Measurements from ENCODE around the gene RP9.

RP9 gene

GRCh38 chr7:33129806-33130153, 20.6 kb upstream of the RP9 start:
- Histone ChIP-seq H3K9ac (ENCODE audit: low read length) (peak overlapping the region; percentile 85), H3K4me1 (ENCODE audit: control insufficient read depth, insufficient read depth, low read length) (peaks cover 9% of the 10 kb centered on the region), H3K4me3 (ENCODE audit: low read length) (peak overlapping the region; percentile 93), H3K36me3 (ENCODE audit: control insufficient read depth, insufficient read depth, low read length, severe bottlenecking) (no peaks in the 10 kb centered on the region), H3K9me3 (ENCODE audit: control insufficient read depth, low read length) (peaks cover 5% of the 10 kb centered on the region), H3K27me3 (replicated peaks; ENCODE audit: control insufficient read depth, insufficient read depth, low read length) (no peaks in the 10 kb centered on the region)
- DNase-seq (ENCODE audit: low read depth) = no peak

DNA sequence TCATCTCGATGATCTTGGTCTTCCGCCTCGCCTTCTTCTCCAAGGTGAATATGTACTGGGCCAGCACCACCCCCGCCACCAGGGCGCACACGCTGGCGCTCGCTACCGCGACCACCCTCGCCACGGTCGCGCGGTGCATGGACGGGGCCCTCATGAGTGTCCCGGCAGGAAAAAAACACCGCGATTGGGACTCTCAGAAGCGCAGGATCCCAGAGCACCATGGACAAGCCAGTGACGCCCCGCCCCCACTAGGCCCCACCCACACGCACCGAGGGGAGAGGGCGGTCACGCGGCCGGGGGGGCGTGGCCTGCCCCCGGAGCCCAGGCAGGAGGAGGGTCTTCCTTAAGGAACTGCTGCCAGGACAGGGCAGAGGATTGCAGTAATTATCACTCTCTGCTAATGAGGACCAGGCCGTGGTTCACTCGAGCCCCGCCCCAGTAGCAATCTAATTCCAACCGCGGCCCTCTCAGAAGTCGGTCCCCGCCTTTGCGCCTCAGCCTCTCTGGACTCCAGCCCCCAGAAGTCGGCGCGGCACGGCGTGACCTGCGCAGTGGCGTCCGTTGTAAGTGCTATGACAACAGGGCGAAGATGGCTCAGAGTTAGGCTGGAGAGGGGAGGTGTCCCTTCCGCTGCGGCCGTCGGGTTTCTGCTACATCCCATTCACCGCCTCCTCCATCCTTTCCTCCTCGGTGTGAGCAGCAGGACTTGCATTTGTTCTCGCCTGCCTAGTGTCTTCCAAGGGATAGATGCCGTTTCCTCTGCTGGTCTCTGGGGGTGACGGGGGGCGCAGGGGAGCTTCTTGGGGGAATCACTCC, 20.0 kb upstream of the RP9 start, which contains the start of gene BBS9:
Gene BBS9 (plus strand): TSS at position 575 of the 816 bp plus-strand sequence. CDS start 16,689 bp downstream, outside the sequence.
- DNase-seq (ENCODE audit: low read depth) = peak; percentile 97
- Histone ChIP-seq H3K9ac (ENCODE audit: low read length) (peak within 1 kb of the TSS; percentile 85), H3K4me1 (ENCODE audit: control insufficient read depth, insufficient read depth, low read length) (peaks cover 9% of the 10 kb centered on the region), H3K36me3 (ENCODE audit: control insufficient read depth, insufficient read depth, low read length, severe bottlenecking) (no peaks in the 10 kb centered on the region), H3K4me3 (ENCODE audit: low read length) (peak within 1 kb of the TSS; percentile 93), H3K27me3 (replicated peaks; ENCODE audit: control insufficient read depth, insufficient read depth, low read length) (no peaks in the 10 kb centered on the region), H3K9me3 (ENCODE audit: control insufficient read depth, low read length) (peaks cover 5% of the 10 kb centered on the region)

DNA sequence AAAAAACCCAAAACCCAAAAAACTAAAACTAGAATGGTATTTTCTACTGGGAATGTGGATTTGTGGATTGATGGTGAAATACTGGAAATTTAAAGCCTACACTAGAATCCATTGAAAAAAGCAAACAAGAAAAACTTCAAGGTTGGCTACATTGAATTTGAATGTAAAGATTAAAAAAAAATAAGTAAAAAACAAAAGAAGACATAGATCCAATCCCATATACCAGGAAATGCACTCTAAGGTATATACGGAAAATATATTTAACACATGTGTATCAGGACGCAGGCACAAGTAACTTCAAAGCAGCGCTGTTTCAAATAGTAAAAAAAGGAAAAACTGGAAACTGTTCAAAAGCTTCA, 19.4 kb upstream of the RP9 start:
- H3K9ac ChIP-seq (ENCODE audit: low read length) = peak overlapping the region; percentile 85
- H3K4me3 ChIP-seq (ENCODE audit: low read length) = peak overlapping the region; percentile 93
- peaks cover 9% of the 10 kb centered on the region for H3K4me1 ChIP-seq (ENCODE audit: control insufficient read depth, insufficient read depth, low read length)
- no peaks in the 10 kb centered on the region for H3K36me3 ChIP-seq (ENCODE audit: control insufficient read depth, insufficient read depth, low read length, severe bottlenecking)
- DNase-seq (ENCODE audit: low read depth) = no peak
- peaks cover 1% of the 10 kb centered on the region for H3K9me3 ChIP-seq (ENCODE audit: control insufficient read depth, low read length)
- no peaks in the 10 kb centered on the region for H3K27me3 ChIP-seq (replicated peaks; ENCODE audit: control insufficient read depth, insufficient read depth, low read length)

GRCh38 chr7:33127085-33127484, 17.9 kb upstream of the RP9 start:
- Histone ChIP-seq H3K36me3 (ENCODE audit: control insufficient read depth, insufficient read depth, low read length, severe bottlenecking) (no peaks in the 10 kb centered on the region), H3K9me3 (ENCODE audit: control insufficient read depth, low read length) (no peaks in the 10 kb centered on the region), H3K27me3 (replicated peaks; ENCODE audit: control insufficient read depth, insufficient read depth, low read length) (no peaks in the 10 kb centered on the region), H3K4me1 (ENCODE audit: control insufficient read depth, insufficient read depth, low read length) (peaks cover 9% of the 10 kb centered on the region), H3K4me3 (ENCODE audit: low read length) (no peak overlapping the region), H3K9ac (ENCODE audit: low read length) (no peak overlapping the region)
- no peak for DNase-seq (ENCODE audit: low read depth)

- no peak for DNase-seq (ENCODE audit: low read depth)
- Histone ChIP-seq H3K4me1 (ENCODE audit: control insufficient read depth, insufficient read depth, low read length) (peaks cover 10% of the 10 kb centered on the region), H3K36me3 (ENCODE audit: control insufficient read depth, insufficient read depth, low read length, severe bottlenecking) (no peaks in the 10 kb centered on the region), H3K9me3 (ENCODE audit: control insufficient read depth, low read length) (peaks cover 11% of the 10 kb centered on the region), H3K4me3 (ENCODE audit: low read length) (no peak overlapping the region), H3K9ac (ENCODE audit: low read length) (no peak overlapping the region), H3K27me3 (replicated peaks; ENCODE audit: control insufficient read depth, insufficient read depth, low read length) (no peaks in the 10 kb centered on the region)
These were observed 9.2 kb upstream of the RP9 start for GRCh38 chr7:33118383-33118782.

- no peak for DNase-seq (ENCODE audit: low read depth)
- H3K9ac ChIP-seq (ENCODE audit: low read length) = no peak overlapping the region
- peaks cover 11% of the 10 kb centered on the region for H3K4me1 ChIP-seq (ENCODE audit: control insufficient read depth, insufficient read depth, low read length)
- no peak overlapping the region for H3K4me3 ChIP-seq (ENCODE audit: low read length)
- H3K27me3 ChIP-seq (replicated peaks; ENCODE audit: control insufficient read depth, insufficient read depth, low read length) = no peaks in the 10 kb centered on the region
- H3K9me3 ChIP-seq (ENCODE audit: control insufficient read depth, low read length) = peaks cover 11% of the 10 kb centered on the region
- no peaks in the 10 kb centered on the region for H3K36me3 ChIP-seq (ENCODE audit: control insufficient read depth, insufficient read depth, low read length, severe bottlenecking)
These were observed 5.8 kb upstream of the RP9 start for GRCh38 chr7:33114976-33115375.

DNA sequence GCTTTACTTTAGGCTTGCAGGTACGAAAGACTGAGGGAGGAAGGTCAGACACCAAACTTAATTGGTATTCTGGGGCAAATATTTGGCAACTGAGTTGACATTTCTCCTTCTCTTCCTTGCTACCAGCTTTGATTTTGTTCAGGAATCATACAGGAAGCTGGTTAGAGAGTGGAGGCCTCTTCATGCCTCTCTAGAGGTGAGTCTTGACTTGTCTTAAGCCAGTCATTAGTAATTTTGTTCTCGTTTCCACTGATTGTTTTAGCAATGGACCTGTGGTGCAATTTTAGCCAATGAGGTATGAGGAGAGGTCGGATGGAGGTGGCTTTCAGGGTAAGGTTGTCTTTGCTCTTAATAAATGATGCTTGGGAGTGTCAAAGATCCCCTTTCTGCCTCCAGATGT, 2.4 kb upstream of the RP9 start:
- no peak overlapping the region for H3K4me3 ChIP-seq (ENCODE audit: low read length)
- DNase-seq (ENCODE audit: low read depth) = no peak
- no peaks in the 10 kb centered on the region for H3K9me3 ChIP-seq (ENCODE audit: control insufficient read depth, low read length)

DNA sequence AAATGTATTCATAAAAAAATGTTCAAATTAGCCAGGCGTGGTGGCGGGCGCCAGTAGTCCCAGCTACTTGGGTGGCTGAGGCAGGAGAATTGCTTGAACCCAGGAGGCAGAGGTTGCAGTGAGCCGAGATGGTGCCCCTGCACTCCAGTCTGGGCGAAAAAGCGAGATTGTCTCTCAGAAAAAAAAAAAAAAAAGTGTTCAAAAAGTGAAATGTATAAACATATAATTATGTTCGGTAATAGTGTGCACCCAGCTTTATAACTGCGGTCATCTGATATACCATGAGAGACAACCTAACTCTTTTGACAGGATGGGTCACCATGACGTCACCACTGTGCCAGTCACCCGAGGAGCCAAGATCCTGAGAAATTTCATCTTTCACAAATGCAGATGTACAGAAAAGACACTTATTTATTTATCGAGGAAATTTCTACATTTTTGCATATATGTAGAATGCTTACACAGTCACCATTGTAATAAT, 594 bp upstream of the RP9 start:
- no peaks in the 10 kb centered on the region for H3K27me3 ChIP-seq (replicated peaks; ENCODE audit: control insufficient read depth, insufficient read depth, low read length)
- DNase-seq (ENCODE audit: low read depth) = peak; percentile 39
- peak overlapping the region; percentile 96 for H3K4me3 ChIP-seq (ENCODE audit: low read length)
- no peaks in the 10 kb centered on the region for H3K36me3 ChIP-seq (ENCODE audit: control insufficient read depth, insufficient read depth, low read length, severe bottlenecking)
- peaks cover 27% of the 10 kb centered on the region for H3K4me1 ChIP-seq (ENCODE audit: control insufficient read depth, insufficient read depth, low read length)
- peak overlapping the region; percentile 68 for H3K9ac ChIP-seq (ENCODE audit: low read length)
- no peaks in the 10 kb centered on the region for H3K9me3 ChIP-seq (ENCODE audit: control insufficient read depth, low read length)

More for the DNA sequence above, 2.4 kb upstream of the RP9 start:
- peaks cover 32% of the 10 kb centered on the region for H3K4me1 ChIP-seq (ENCODE audit: control insufficient read depth, insufficient read depth, low read length)
- no peaks in the 10 kb centered on the region for H3K27me3 ChIP-seq (replicated peaks; ENCODE audit: control insufficient read depth, insufficient read depth, low read length)
- no peak overlapping the region for H3K9ac ChIP-seq (ENCODE audit: low read length)
- H3K36me3 ChIP-seq (ENCODE audit: control insufficient read depth, insufficient read depth, low read length, severe bottlenecking) = no peaks in the 10 kb centered on the region

- peak overlapping the region; percentile 96 for H3K4me3 ChIP-seq (ENCODE audit: low read length)
- no peak for DNase-seq (ENCODE audit: low read depth)
- no peaks in the 10 kb centered on the region for H3K9me3 ChIP-seq (ENCODE audit: control insufficient read depth, low read length)
- peaks cover 22% of the 10 kb centered on the region for H3K4me1 ChIP-seq (ENCODE audit: control insufficient read depth, insufficient read depth, low read length)
- peaks cover under 1% of the 10 kb centered on the region for H3K36me3 ChIP-seq (ENCODE audit: control insufficient read depth, insufficient read depth, low read length, severe bottlenecking)
- peak overlapping the region; percentile 93 for H3K9ac ChIP-seq (ENCODE audit: low read length)
- no peaks in the 10 kb centered on the region for H3K27me3 ChIP-seq (replicated peaks; ENCODE audit: control insufficient read depth, insufficient read depth, low read length)
These were observed 625 bp downstream of the RP9 start for GRCh38 chr7:33108554-33109004.

GRCh38 chr7:33107136-33108066, 1.8 kb downstream of the RP9 start:
- H3K27me3 ChIP-seq (replicated peaks; ENCODE audit: control insufficient read depth, insufficient read depth, low read length) = no peaks in the 10 kb centered on the region
- peak overlapping the region; percentile 96 for H3K4me3 ChIP-seq (ENCODE audit: low read length)
- peaks cover 23% of the 10 kb centered on the region for H3K4me1 ChIP-seq (ENCODE audit: control insufficient read depth, insufficient read depth, low read length)
- DNase-seq (ENCODE audit: low read depth) = peak; percentile 70
- H3K36me3 ChIP-seq (ENCODE audit: control insufficient read depth, insufficient read depth, low read length, severe bottlenecking) = peaks cover 12% of the 10 kb centered on the region
- H3K9me3 ChIP-seq (ENCODE audit: control insufficient read depth, low read length) = no peaks in the 10 kb centered on the region
- peak overlapping the region; percentile 93 for H3K9ac ChIP-seq (ENCODE audit: low read length)

GRCh38 chr7:33101906-33102305, 7.3 kb downstream of the RP9 start:
- H3K4me1 ChIP-seq (ENCODE audit: control insufficient read depth, insufficient read depth, low read length) = peaks cover 11% of the 10 kb centered on the region
- H3K27me3 ChIP-seq (replicated peaks; ENCODE audit: control insufficient read depth, insufficient read depth, low read length) = no peaks in the 10 kb centered on the region
- DNase-seq (ENCODE audit: low read depth) = peak; percentile 55
- no peaks in the 10 kb centered on the region for H3K9me3 ChIP-seq (ENCODE audit: control insufficient read depth, low read length)
- H3K4me3 ChIP-seq (ENCODE audit: low read length) = no peak overlapping the region
- H3K9ac ChIP-seq (ENCODE audit: low read length) = no peak overlapping the region
- peaks cover 53% of the 10 kb centered on the region for H3K36me3 ChIP-seq (ENCODE audit: control insufficient read depth, insufficient read depth, low read length, severe bottlenecking)
